Suprapubic skin (tissue), 4 donors: ENCODE data around the gene FAM3C. TPM values are rescaled to one million over a fixed set of nuclear protein-coding genes. Genes with fewer than 3 reads are reported as not detected.

ENCODE experiments used
- DNase-seq, 2 donors: peaks; one replicate each; pipeline ENCODE4 v3.0.0-alpha.2; 2019; ENCODE audit warnings: low spot score in 2 of 2
- H3K27ac ChIP-seq: fragments of 200-600 bp; sonication (generic); one replicate; pipeline ENCODE4 v1.5.1; 2019
- H3K27me3 ChIP-seq: fragments of 200-600 bp; sonication (generic); one replicate; pipeline ENCODE4 v1.5.1; 2019
- H3K36me3 ChIP-seq: fragments of 200-600 bp; sonication (generic); one replicate; pipeline ENCODE4 v1.5.1; 2019
- H3K4me1 ChIP-seq: fragments of 200-600 bp; sonication (generic); one replicate; pipeline ENCODE4 v1.5.1; 2019
- H3K4me3 ChIP-seq: fragments of 200-600 bp; sonication (generic); one replicate; pipeline ENCODE4 v1.5.1; 2019; ENCODE audit warnings: mild to moderate bottlenecking
- H3K9me3 ChIP-seq: fragments of 200-600 bp; sonication (generic); one replicate; pipeline ENCODE4 v1.5.1; 2019
- CTCF ChIP-seq, 2 donors: fragments of 200-600 bp in 1 of 2; fragments of 450-650 bp in 1 of 2; sonication (generic) in 1 of 2; IDR thresholded peaks; one replicate each; pipeline ENCODE4 v1.5.1; 2016 to 2019; ENCODE audit warnings: antibody characterized with exemption in 2 of 2, mild to moderate bottlenecking in 1 of 2, moderate library complexity in 1 of 2
- EP300 ChIP-seq: sonication (generic); formaldehyde crosslinking; IDR thresholded peaks from one replicate; pipeline ENCODE4 v1.6.1; 2017; ENCODE audit warnings: antibody characterized with exemption
- POLR2A ChIP-seq, 2 donors: fragments of 450-650 bp; IDR thresholded peaks; one replicate each; pipeline ENCODE4 v1.6.1; 2017; ENCODE audit warnings: antibody characterized with exemption in 2 of 2, mild to moderate bottlenecking in 2 of 2, moderate library complexity in 2 of 2
- POLR2AphosphoS5 ChIP-seq, 3 donors: sonication (generic); formaldehyde crosslinking; IDR thresholded peaks; one replicate each; pipeline ENCODE4 v1.6.1; 2017; ENCODE audit warnings: antibody characterized with exemption in 3 of 3
- WGBS: methylation state at CpG from one replicate; pipeline ENCODE4 v1.1.5; 2018; 5-methylcytosine and 5-hydroxymethylcytosine counted together
- total RNA-seq, 4 donors: library from RNA; depleted of rRNA; stranded (reverse); fragments of >200 nt; gene quantifications; one replicate each; pipeline ENCODE4 v1.1.0, GENCODE V29; 2016

Gene FAM3C
- total RNA-seq, 4 donors from 2014 or later: 31.8 to 39.1 (median 35.9) TPM

GRCh38 chr7:121366852-121367431, 29.2 kb downstream of the FAM3C start:
- Histone ChIP-seq H3K4me1 (no peaks in the 10 kb centered on the region), H3K9me3 (no peaks in the 10 kb centered on the region), H3K27ac (no peak overlapping the region), H3K27me3 (no peaks in the 10 kb centered on the region), H3K36me3 (peaks cover 9% of the 10 kb centered on the region), H3K4me3 (no peak overlapping the region)
- peak; percentile 65 to 75 for TF ChIP-seq CTCF (IDR thresholded peaks at IDR 0.05)
- no peak for TF ChIP-seq EP300
- no peak for TF ChIP-seq POLR2A (IDR thresholded peaks at IDR 0.05)
- DNase-seq: no peak
- 26% methylated on average over 2 of the region's 2 CpGs for WGBS

- H3K9me3 ChIP-seq: no peaks in the 10 kb centered on the region
- no peak for TF ChIP-seq EP300
- TF ChIP-seq POLR2AphosphoS5 (IDR thresholded peaks at IDR 0.05): no peak
- no peak for TF ChIP-seq CTCF (IDR thresholded peaks at IDR 0.05)
- no peak for TF ChIP-seq POLR2A (IDR thresholded peaks at IDR 0.05)
- H3K4me1 ChIP-seq: no peaks in the 10 kb centered on the region
- H3K27me3 ChIP-seq: no peaks in the 10 kb centered on the region
- DNase-seq: no peak
- 87% methylated on average over 5 of the region's 5 CpGs for WGBS
- peaks cover 34% of the 10 kb centered on the region for H3K36me3 ChIP-seq
- no peak overlapping the region for H3K4me3 ChIP-seq
- no peak overlapping the region for H3K27ac ChIP-seq
Observed at GRCh38 chr7:121360564-121360963, 35.5 kb downstream of the FAM3C start.

GRCh38 chr7:121355574-121355973, 40.5 kb downstream of the FAM3C start:
- WGBS: 89% methylated on average over 2 of the region's 2 CpGs
- DNase-seq: no peak
- TF ChIP-seq CTCF (IDR thresholded peaks at IDR 0.05): no peak
- Histone ChIP-seq H3K4me3 (no peak overlapping the region), H3K9me3 (no peaks in the 10 kb centered on the region), H3K36me3 (peaks cover 54% of the 10 kb centered on the region), H3K27ac (no peak overlapping the region), H3K4me1 (no peaks in the 10 kb centered on the region), H3K27me3 (no peaks in the 10 kb centered on the region)

- no peak for DNase-seq
- H3K36me3 ChIP-seq: peaks cover 45% of the 10 kb centered on the region
- WGBS: 89% methylated on average over 3 of the region's 3 CpGs
- no peaks in the 10 kb centered on the region for H3K4me1 ChIP-seq
- H3K4me3 ChIP-seq: no peak overlapping the region
- H3K9me3 ChIP-seq: no peaks in the 10 kb centered on the region
- H3K27me3 ChIP-seq: no peaks in the 10 kb centered on the region
- H3K27ac ChIP-seq: no peak overlapping the region
- TF ChIP-seq CTCF (IDR thresholded peaks at IDR 0.05) (no peak), POLR2AphosphoS5 (IDR thresholded peaks at IDR 0.05) (no peak), EP300 (no peak), POLR2A (IDR thresholded peaks at IDR 0.05) (no peak)
Observed at GRCh38 chr7:121352323-121352722, 43.8 kb downstream of the FAM3C start.

GRCh38 chr7:121351682-121352081, 44.4 kb downstream of the FAM3C start:
- Histone ChIP-seq H3K4me1 (no peaks in the 10 kb centered on the region), H3K27me3 (no peaks in the 10 kb centered on the region), H3K36me3 (peaks cover 39% of the 10 kb centered on the region), H3K9me3 (no peaks in the 10 kb centered on the region), H3K4me3 (no peak overlapping the region), H3K27ac (no peak overlapping the region)
- TF ChIP-seq CTCF (IDR thresholded peaks at IDR 0.05): peak in 1 of 2 donors; percentile 6
- no peak for TF ChIP-seq EP300
- DNase-seq: no peak
